ENCODE results near the gene ARL6IP5. TPM values are rescaled to one million over a fixed set of nuclear protein-coding genes. Genes with fewer than 3 reads are reported as not detected.

The ARL6IP5 gene
- total RNA-seq, 2 donors from 2014 or later = 34.6 to 73.9 TPM

DNA sequence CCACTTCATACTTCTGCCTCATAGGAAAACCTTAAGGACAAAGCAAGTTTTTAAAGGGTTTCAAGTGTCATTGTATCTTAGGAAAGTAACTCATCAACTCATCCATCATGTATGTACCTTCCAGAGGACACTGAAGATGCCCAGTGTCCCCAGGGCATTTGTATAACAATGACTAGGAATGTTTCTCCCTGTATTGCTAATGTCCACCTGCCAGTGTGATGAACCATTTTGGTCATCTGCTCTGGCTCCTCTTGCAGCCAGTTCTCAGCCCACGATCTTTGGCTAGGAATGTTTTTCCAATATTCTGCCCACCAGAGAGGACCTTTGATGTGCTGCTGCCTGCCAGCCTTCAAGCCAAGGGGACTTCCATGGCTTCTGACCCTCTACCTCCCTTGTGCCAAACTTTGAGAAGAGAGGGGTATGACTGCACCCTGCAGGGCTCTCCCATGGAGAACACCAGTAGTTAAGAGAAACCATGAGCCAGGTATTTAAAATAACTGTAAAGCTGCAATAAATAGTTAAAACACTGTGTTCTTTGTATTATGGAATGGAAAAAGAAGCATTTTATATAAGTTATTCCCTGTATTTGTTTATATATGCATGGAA is 26.3 kb downstream of the ARL6IP5 start:
- Histone ChIP-seq H3K36me3 (replicated peaks in 1 of 2; ENCODE audit: insufficient read depth in 1 of 2, low read depth in 2 of 2) (no peaks in the 10 kb centered on the region), H3K9me3 (no peaks in the 10 kb centered on the region), H3K4me3 (no peak overlapping the region), H3K27ac (no peak overlapping the region), H3K4me1 (peaks cover 4% of the 10 kb centered on the region), H3K27me3 (no peaks in the 10 kb centered on the region)
- ATAC-seq (no peak), DNase-seq (no peak)
- 44 to 62% methylated on average over 1 of the region's 1 CpG for WGBS, 2 donors
- no peak for TF ChIP-seq POLR2A (IDR thresholded peaks at IDR 0.05)
- TF ChIP-seq, protein P1, sequence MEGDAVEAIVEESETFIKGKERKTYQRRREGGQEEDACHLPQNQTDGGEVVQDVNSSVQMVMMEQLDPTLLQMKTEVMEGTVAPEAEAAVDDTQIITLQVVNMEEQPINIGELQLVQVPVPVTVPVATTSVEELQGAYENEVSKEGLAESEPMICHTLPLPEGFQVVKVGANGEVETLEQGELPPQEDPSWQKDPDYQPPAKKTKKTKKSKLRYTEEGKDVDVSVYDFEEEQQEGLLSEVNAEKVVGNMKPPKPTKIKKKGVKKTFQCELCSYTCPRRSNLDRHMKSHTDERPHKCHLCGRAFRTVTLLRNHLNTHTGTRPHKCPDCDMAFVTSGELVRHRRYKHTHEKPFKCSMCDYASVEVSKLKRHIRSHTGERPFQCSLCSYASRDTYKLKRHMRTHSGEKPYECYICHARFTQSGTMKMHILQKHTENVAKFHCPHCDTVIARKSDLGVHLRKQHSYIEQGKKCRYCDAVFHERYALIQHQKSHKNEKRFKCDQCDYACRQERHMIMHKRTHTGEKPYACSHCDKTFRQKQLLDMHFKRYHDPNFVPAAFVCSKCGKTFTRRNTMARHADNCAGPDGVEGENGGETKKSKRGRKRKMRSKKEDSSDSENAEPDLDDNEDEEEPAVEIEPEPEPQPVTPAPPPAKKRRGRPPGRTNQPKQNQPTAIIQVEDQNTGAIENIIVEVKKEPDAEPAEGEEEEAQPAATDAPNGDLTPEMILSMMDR (IDR thresholded peaks at IDR 0.05) = no peak
- intact Hi-C loops (cut with DNase I) = no loop called here

DNA sequence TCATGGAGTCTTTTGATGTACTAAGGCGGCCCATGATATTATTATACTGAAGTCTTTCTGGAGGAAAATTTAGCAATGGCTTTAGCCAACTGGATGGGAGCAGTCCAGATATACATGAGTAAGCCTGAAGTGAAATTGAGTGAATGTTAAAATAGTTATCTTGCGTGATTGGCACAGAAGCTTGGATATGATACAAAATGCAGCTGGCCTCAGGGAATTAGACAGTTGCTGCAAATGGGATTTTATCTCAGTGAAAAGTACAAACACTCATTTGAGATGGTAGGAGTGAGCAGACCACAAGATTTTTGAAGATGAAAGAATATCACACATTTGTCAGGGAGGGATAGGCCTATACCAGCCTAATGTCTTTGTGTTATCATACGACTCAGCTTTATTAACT is 28.8 kb downstream of the ARL6IP5 start:
- no peaks in the 10 kb centered on the region for H3K9me3 ChIP-seq
- peaks cover 12% of the 10 kb centered on the region for H3K4me1 ChIP-seq
- no peak for TF ChIP-seq POLR2A (IDR thresholded peaks at IDR 0.05)
- TF ChIP-seq, protein P1 (IDR thresholded peaks at IDR 0.05) = no peak
- H3K4me3 ChIP-seq = no peak overlapping the region
- ATAC-seq (no peak), DNase-seq (no peak)
- no peaks in the 10 kb centered on the region for H3K27me3 ChIP-seq
- H3K36me3 ChIP-seq (replicated peaks in 1 of 2; ENCODE audit: insufficient read depth in 1 of 2, low read depth in 2 of 2) = no peaks in the 10 kb centered on the region
- H3K27ac ChIP-seq = no peak overlapping the region
- intact Hi-C loops (cut with DNase I) = no loop called here
- WGBS, 2 donors = 79 to 84% methylated on average over 3 of the region's 3 CpGs

DNA sequence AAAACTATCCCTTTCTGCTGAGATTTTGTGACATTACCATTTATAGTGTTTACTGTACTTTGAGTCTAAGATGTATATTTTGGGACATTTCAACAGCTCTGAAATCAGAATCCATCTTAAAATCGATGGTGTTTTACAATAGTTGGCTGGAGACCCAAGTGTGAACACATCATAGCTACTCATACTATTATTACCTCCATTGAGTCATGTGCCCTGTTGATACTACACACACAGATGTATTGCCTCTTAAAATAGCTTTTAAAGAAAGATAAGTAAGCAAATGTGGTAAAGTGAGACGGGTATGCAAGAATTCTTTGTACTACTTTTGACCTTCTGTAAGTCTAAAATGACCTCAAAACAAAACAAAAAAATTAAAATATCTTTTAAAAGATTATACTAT is 31.0 kb downstream of the ARL6IP5 start:
- DNase-seq (no peak), ATAC-seq (no peak)
- no peak overlapping the region for H3K4me3 ChIP-seq
- H3K36me3 ChIP-seq (replicated peaks in 1 of 2; ENCODE audit: insufficient read depth in 1 of 2, low read depth in 2 of 2) = no peaks in the 10 kb centered on the region
- TF ChIP-seq POLR2A (IDR thresholded peaks at IDR 0.05) = no peak
- TF ChIP-seq, protein P1 (IDR thresholded peaks at IDR 0.05) = no peak
- intact Hi-C loops (cut with DNase I) = no loop called here
- peaks cover 12% of the 10 kb centered on the region for H3K4me1 ChIP-seq
- no peaks in the 10 kb centered on the region for H3K9me3 ChIP-seq
- WGBS, 2 donors = 21 to 35% methylated on average over 2 of the region's 2 CpGs
- no peaks in the 10 kb centered on the region for H3K27me3 ChIP-seq
- H3K27ac ChIP-seq = peak overlapping the region in 2 of 4 donors; percentile 59 to 71

DNA sequence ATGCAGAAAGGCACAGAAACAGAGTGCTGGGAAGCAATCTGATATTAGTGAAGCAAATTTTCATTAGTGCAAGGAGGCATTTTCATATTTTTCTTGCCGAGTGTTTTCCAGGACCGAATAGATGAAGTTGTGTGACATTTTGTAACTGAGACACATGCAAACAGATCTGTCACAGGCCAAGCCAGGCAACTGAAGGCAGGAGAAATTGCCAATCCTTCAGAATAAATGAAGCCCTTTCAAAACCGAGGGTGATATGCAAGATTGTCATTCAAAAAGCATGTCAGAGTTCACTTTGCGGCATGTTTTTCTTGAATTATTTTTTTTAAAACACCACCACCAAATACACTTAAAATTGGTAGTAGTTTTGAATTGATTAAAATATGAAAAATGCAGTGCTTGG is 31.4 kb downstream of the ARL6IP5 start:
- Histone ChIP-seq H3K4me1 (peaks cover 12% of the 10 kb centered on the region), H3K27me3 (no peaks in the 10 kb centered on the region), H3K27ac (peak overlapping the region; percentile 4 to 71 (median 65)), H3K4me3 (no peak overlapping the region), H3K9me3 (no peaks in the 10 kb centered on the region), H3K36me3 (replicated peaks in 1 of 2; ENCODE audit: insufficient read depth in 1 of 2, low read depth in 2 of 2) (no peaks in the 10 kb centered on the region)
- DNase-seq (no peak), ATAC-seq (no peak)
- intact Hi-C loops (cut with DNase I) = no loop called here
- WGBS, 2 donors = 25 to 45% methylated on average over 4 of the region's 4 CpGs
- TF ChIP-seq, protein P1 (IDR thresholded peaks at IDR 0.05) = no peak
- TF ChIP-seq POLR2A (IDR thresholded peaks at IDR 0.05) = no peak

DNA sequence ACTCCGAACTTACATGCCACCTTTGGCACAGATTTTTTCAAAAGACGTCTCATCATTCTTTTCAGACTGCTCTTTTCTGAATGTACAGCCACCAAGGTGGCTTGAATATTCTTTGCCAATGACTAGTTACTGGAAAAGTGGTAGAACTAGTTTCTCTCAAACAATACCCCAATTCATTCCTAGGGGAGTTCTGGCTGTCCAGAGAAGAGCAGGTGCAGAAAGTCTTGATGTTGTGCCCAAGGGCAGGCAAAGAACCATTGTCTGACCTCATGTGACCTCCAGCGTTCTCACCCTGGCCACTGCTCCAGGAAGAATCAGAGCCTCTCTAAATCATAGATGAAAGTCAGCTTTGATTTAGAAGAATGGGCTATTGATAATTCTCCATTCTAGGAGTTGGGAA is 32.2 kb downstream of the ARL6IP5 start:
- Histone ChIP-seq H3K36me3 (replicated peaks in 1 of 2; ENCODE audit: insufficient read depth in 1 of 2, low read depth in 2 of 2) (no peaks in the 10 kb centered on the region), H3K27me3 (no peaks in the 10 kb centered on the region), H3K4me3 (no peak overlapping the region), H3K9me3 (no peaks in the 10 kb centered on the region), H3K27ac (peak overlapping the region in 3 of 4 donors; percentile 59 to 71 (median 71)), H3K4me1 (peaks cover 12% of the 10 kb centered on the region)
- 13 to 18% methylated on average over 3 of the region's 3 CpGs for WGBS, 2 donors
- intact Hi-C loops (cut with DNase I) = no loop called here
- ATAC-seq (peak; percentile 86), DNase-seq (peak; percentile 29 to 73 (median 50))
- TF ChIP-seq, protein P1 (IDR thresholded peaks at IDR 0.05) = no peak
- no peak for TF ChIP-seq POLR2A (IDR thresholded peaks at IDR 0.05)
